IMR-90 (cell line): Measurements from ENCODE around the gene CLEC16A. TPM values are rescaled to one million over a fixed set of nuclear protein-coding genes. Genes with fewer than 3 reads are reported as not detected.

ENCODE experiments used
- ATAC-seq: fragments of 200-7000 bp; cut with Tn5 transposase; 2 replicates; pipeline ENCODE4 v1.9.1; 2020; ENCODE audit warnings: low read depth, mild to moderate bottlenecking, moderate library complexity
- BruUV-seq: library from RNA; stranded (reverse); fragments of 400-500 nt; replicated peaks from 2 replicates; lab custom pipeline; 2021; lab: Mats Ljungman, UMichigan
- CTCF ChIA-PET: fragments of 300-600 bp; formaldehyde crosslinking; extraction: SDS; loops from one replicate; lab custom pipeline; 2021; ENCODE audit warnings: antibody characterized with exemption; lab: Yijun Ruan, JAX
- POLR2A ChIA-PET: fragments of 300-600 bp; sonication (Branson Sonifier 250); formaldehyde crosslinking; loops from one replicate; lab custom pipeline; 2022; ENCODE audit warnings: antibody characterized with exemption; ENCODE audit not compliant: unreplicated experiment; lab: Charles Lee
- DNase-seq: peaks from one replicate; pipeline ENCODE4 v3.0.0; 2013
- H2AFZ ChIP-seq: replicated peaks from 2 replicates; pipeline ENCODE3; 2013; ENCODE audit warnings: low read length, mild to moderate bottlenecking; ENCODE audit not compliant: poor library complexity
- H2AK5ac ChIP-seq: 2 replicates; pipeline ENCODE4 v1.6.1; 2013; ENCODE audit warnings: low read depth, low read length, inconsistent platforms
- H2AK9ac ChIP-seq: replicated peaks from 2 replicates; pipeline ENCODE3; 2013; ENCODE audit warnings: mild to moderate bottlenecking, low read depth, low read length, moderate library complexity; ENCODE audit not compliant: poor library complexity
- H2BK120ac ChIP-seq: 2 replicates; pipeline ENCODE4 v1.6.1; 2013; ENCODE audit warnings: low read depth, low read length, inconsistent platforms
- H2BK15ac ChIP-seq: 3 replicates; pipeline ENCODE4 v1.6.1; 2013; ENCODE audit warnings: low read depth, low read length, inconsistent platforms
- H2BK20ac ChIP-seq: 2 replicates; pipeline ENCODE4 v1.6.1; 2013; ENCODE audit warnings: low read depth, mild to moderate bottlenecking, inconsistent platforms, low read length, moderate library complexity
- H2BK5ac ChIP-seq: 2 replicates; pipeline ENCODE4 v1.6.1; 2013; ENCODE audit warnings: mild to moderate bottlenecking, low read depth, low read length, inconsistent platforms; ENCODE audit not compliant: poor library complexity, severe bottlenecking
- H3K14ac ChIP-seq: replicated peaks from 2 replicates; pipeline ENCODE4 v1.6.1; 2013; ENCODE audit warnings: low read depth, low read length, inconsistent platforms
- H3K18ac ChIP-seq: 2 replicates; pipeline ENCODE4 v1.6.1; 2013; ENCODE audit warnings: low read depth, low read length, control low read depth
- H3K23ac ChIP-seq: 2 replicates; pipeline ENCODE4 v1.6.1; 2013; ENCODE audit warnings: low read depth, low read length, inconsistent platforms
- H3K27ac ChIP-seq: 2 replicates; pipeline ENCODE4 v1.5.1; 2013; ENCODE audit warnings: mild to moderate bottlenecking, control low read depth, low read length; ENCODE audit not compliant: insufficient read depth
- H3K27me3 ChIP-seq: 2 replicates; pipeline ENCODE4 v1.6.1; 2013; ENCODE audit warnings: low read length; ENCODE audit not compliant: control insufficient read depth, insufficient read depth
- H3K36me3 ChIP-seq: 2 replicates; pipeline ENCODE4 v1.6.1; 2013; ENCODE audit warnings: low read length, mixed read lengths; ENCODE audit not compliant: control insufficient read depth, insufficient read depth
- H3K4ac ChIP-seq: 2 replicates; pipeline ENCODE4 v1.6.1; 2013; ENCODE audit warnings: low read depth, low read length, inconsistent platforms
- H3K4me1 ChIP-seq: 2 replicates; pipeline ENCODE4 v1.6.1; 2013; ENCODE audit warnings: low read length, mixed read lengths; ENCODE audit not compliant: control insufficient read depth, insufficient read depth
- H3K4me2 ChIP-seq: 2 replicates; pipeline ENCODE4 v1.6.1; 2013; ENCODE audit warnings: low read depth, mild to moderate bottlenecking, control low read depth, low read length, moderate library complexity
- H3K4me3 ChIP-seq: 2 replicates; pipeline ENCODE4 v1.5.1; 2013; ENCODE audit warnings: low read depth, mild to moderate bottlenecking, control low read depth, low read length, moderate library complexity; ENCODE audit not compliant: insufficient read depth
- H3K56ac ChIP-seq: 2 replicates; pipeline ENCODE4 v1.6.1; 2013; ENCODE audit warnings: low read length, inconsistent platforms; ENCODE audit not compliant: insufficient read depth; ENCODE audit errors: extremely low read depth
- H3K79me1 ChIP-seq, 2 experiments: 2 replicates each; pipeline ENCODE4 v1.6.1; 2013; ENCODE audit warnings: low read length in 2 of 2, inconsistent platforms in 1 of 2, low read depth in 1 of 2
- H3K9ac ChIP-seq: 2 replicates; pipeline ENCODE4 v1.6.1; 2013; ENCODE audit warnings: low read depth, low read length, control low read depth
- H3K9me1 ChIP-seq: 2 replicates; pipeline ENCODE4 v1.6.1; 2013; ENCODE audit warnings: low read length, inconsistent platforms; ENCODE audit not compliant: insufficient read depth
- H3K9me3 ChIP-seq: 2 replicates; pipeline ENCODE4 v1.6.1; 2013; ENCODE audit warnings: low read length; ENCODE audit not compliant: control insufficient read depth, insufficient read depth
- H4K20me1 ChIP-seq: 2 replicates; pipeline ENCODE4 v1.6.1; 2013; ENCODE audit warnings: low read length, inconsistent platforms; ENCODE audit not compliant: insufficient read depth
- H4K5ac ChIP-seq: 2 replicates; pipeline ENCODE4 v1.6.1; 2013; ENCODE audit warnings: mild to moderate bottlenecking, low read depth, low read length, control low read depth
- H4K8ac ChIP-seq, 2 experiments: 2 replicates each; pipeline ENCODE4 v1.6.1; 2013; ENCODE audit warnings: low read depth in 2 of 2, low read length in 2 of 2, control low read depth in 1 of 2, inconsistent platforms in 1 of 2
- H4K91ac ChIP-seq: 2 replicates; pipeline ENCODE4 v1.6.1; 2013; ENCODE audit warnings: low read depth, low read length, inconsistent platforms; ENCODE audit not compliant: insufficient read depth
- BHLHE40 ChIP-seq: fragments of 150-350 bp; IDR thresholded peaks from 2 replicates; pipeline ENCODE4 v1.6.1; 2016; ENCODE audit warnings: mild to moderate bottlenecking, low read depth, low read length
- CEBPB ChIP-seq: IDR thresholded peaks from 2 replicates; pipeline ENCODE4 v1.6.1; 2012; ENCODE audit warnings: low read depth, low read length, improper control_type of control experiment
- FOS ChIP-seq: fragments of 150-350 bp; IDR thresholded peaks from 2 replicates; pipeline ENCODE4 v1.6.1; 2016; ENCODE audit warnings: low read depth, low read length
- MAFK ChIP-seq: IDR thresholded peaks from 2 replicates; pipeline ENCODE4 v1.6.1; 2012; ENCODE audit warnings: low read depth, low read length, improper control_type of control experiment
- MAZ ChIP-seq: IDR thresholded peaks from 2 replicates; pipeline ENCODE4 v1.6.1; 2012; ENCODE audit warnings: low read depth, mild to moderate bottlenecking, low read length, improper control_type of control experiment, moderate library complexity, borderline replicate concordance
- NFE2L2 ChIP-seq: fragments of 150-350 bp; IDR thresholded peaks from 2 replicates; pipeline ENCODE4 v1.6.1; 2016; ENCODE audit warnings: low read depth, mild to moderate bottlenecking, low read length
- POLR2A ChIP-seq: IDR thresholded peaks from 2 replicates; pipeline ENCODE4 v1.6.1; 2012; ENCODE audit warnings: mild to moderate bottlenecking, low read depth, low read length
- RAD21 ChIP-seq: IDR thresholded peaks from 2 replicates; pipeline ENCODE4 v1.6.1; 2012; ENCODE audit warnings: low read length, improper control_type of control experiment
- RCOR1 ChIP-seq: IDR thresholded peaks from 2 replicates; pipeline ENCODE4 v1.6.1; 2012; ENCODE audit warnings: mild to moderate bottlenecking, low read length, improper control_type of control experiment; ENCODE audit not compliant: insufficient replicate concordance
- RFX5 ChIP-seq: IDR thresholded peaks from 2 replicates; pipeline ENCODE4 v1.8.0; 2012; ENCODE audit warnings: low read depth, mild to moderate bottlenecking, low read length, moderate library complexity
- SMC3 ChIP-seq: fragments of 150-350 bp; IDR thresholded peaks from 2 replicates; pipeline ENCODE4 v1.6.1; 2016; ENCODE audit warnings: low read depth, mild to moderate bottlenecking, antibody characterized with exemption, low read length, moderate library complexity
- USF2 ChIP-seq: fragments of 150-350 bp; IDR thresholded peaks from 2 replicates; pipeline ENCODE4 v1.6.1; 2017; ENCODE audit warnings: mild to moderate bottlenecking, antibody characterized with exemption, low read length, low read depth
- whole genome bisulfite sequencing, 2 experiments: methylation state at CpG; one replicate each; pipeline versions ENCODE4 v1.1.5 to v1.1.7; 2013; ENCODE audit warnings: missing lambda C conversion rate in 2 of 2; ENCODE audit not compliant: insufficient read length in 1 of 2; ENCODE audit errors: extremely low coverage in 2 of 2; 5-methylcytosine and 5-hydroxymethylcytosine counted together
- dilution Hi-C: fragments of 300-500 bp; cut with HindIII; formaldehyde crosslinking; loops from one replicate; pipeline ENCODE4 v1.14.3; 2018; ENCODE audit warnings: low sequenced_read_pairs; ENCODE audit not compliant: unreplicated experiment
- in situ Hi-C: fragments of 300-500 bp; cut with MboI; formaldehyde crosslinking; loops from 3 replicates; pipeline ENCODE4 v1.14.3; 2019; ENCODE audit warnings: low sequenced_read_pairs, inconsistent platforms, mixed read lengths
- intact Hi-C: fragments of 100-400 bp; cut with micrococcal nuclease; formaldehyde crosslinking; loops from 2 replicates; pipeline ENCODE4 v1.10.0; 2022
- polyA plus RNA-seq, 3 experiments: library from polyadenylated mRNA; depleted of rRNA; stranded (reverse); fragments of >200 nt; gene quantifications; 2 replicates each; pipeline ENCODE4 v1.2.3, GENCODE V29; 2012; ENCODE audit warnings: low replicate concordance in 1 of 3
- total RNA-seq: library from RNA; depleted of rRNA; stranded (reverse); fragments of >200 nt; gene quantifications from 2 replicates; pipeline ENCODE4 v1.2.3, GENCODE V29; 2012
- TF ChIP-seq, protein P1 (sequence below): fragments of 150-350 bp; IDR thresholded peaks from 2 replicates; pipeline ENCODE4 v1.6.1; 2016; ENCODE audit warnings: low read depth, mild to moderate bottlenecking, low read length, moderate library complexity, borderline replicate concordance
- TF ChIP-seq, protein P2 (sequence below): conservative IDR thresholded peaks from 2 replicates; pipeline ENCODE4 v1.5.1; 2012; ENCODE audit warnings: mild to moderate bottlenecking, low read depth, low read length, improper control_type of control experiment

The CLEC16A gene
- total and polyA plus RNA-seq, 2 of the 4 experiments (the other 2 are of a cell fraction) = 15.9 to 16.5 TPM

GRCh38 chr16:10938321-10938720 lies 6.0 kb upstream of the CLEC16A start:
- no peak overlapping the region for H2AK9ac ChIP-seq
- H2BK15ac ChIP-seq = no peak overlapping the region
- TF ChIP-seq POLR2A (no peak), MAZ (no peak), CEBPB (no peak), SMC3 (no peak), NFE2L2 (no peak), MAFK (no peak), RFX5 (no peak), BHLHE40 (no peak), RCOR1 (no peak), USF2 (no peak), RAD21 (no peak), FOS (no peak)
- TF ChIP-seq, protein P1, sequence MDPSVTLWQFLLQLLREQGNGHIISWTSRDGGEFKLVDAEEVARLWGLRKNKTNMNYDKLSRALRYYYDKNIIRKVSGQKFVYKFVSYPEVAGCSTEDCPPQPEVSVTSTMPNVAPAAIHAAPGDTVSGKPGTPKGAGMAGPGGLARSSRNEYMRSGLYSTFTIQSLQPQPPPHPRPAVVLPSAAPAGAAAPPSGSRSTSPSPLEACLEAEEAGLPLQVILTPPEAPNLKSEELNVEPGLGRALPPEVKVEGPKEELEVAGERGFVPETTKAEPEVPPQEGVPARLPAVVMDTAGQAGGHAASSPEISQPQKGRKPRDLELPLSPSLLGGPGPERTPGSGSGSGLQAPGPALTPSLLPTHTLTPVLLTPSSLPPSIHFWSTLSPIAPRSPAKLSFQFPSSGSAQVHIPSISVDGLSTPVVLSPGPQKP = no peak
- TF ChIP-seq, protein P2, sequence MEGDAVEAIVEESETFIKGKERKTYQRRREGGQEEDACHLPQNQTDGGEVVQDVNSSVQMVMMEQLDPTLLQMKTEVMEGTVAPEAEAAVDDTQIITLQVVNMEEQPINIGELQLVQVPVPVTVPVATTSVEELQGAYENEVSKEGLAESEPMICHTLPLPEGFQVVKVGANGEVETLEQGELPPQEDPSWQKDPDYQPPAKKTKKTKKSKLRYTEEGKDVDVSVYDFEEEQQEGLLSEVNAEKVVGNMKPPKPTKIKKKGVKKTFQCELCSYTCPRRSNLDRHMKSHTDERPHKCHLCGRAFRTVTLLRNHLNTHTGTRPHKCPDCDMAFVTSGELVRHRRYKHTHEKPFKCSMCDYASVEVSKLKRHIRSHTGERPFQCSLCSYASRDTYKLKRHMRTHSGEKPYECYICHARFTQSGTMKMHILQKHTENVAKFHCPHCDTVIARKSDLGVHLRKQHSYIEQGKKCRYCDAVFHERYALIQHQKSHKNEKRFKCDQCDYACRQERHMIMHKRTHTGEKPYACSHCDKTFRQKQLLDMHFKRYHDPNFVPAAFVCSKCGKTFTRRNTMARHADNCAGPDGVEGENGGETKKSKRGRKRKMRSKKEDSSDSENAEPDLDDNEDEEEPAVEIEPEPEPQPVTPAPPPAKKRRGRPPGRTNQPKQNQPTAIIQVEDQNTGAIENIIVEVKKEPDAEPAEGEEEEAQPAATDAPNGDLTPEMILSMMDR = no peak
- no peak overlapping the region for H2BK20ac ChIP-seq
- ChIA-PET POLR2A (no interaction called here), CTCF (interaction anchor here (1.7 kb wide), 1 partner anchor 20 kb away, joined by 5 read pairs; no protein-coding TSS in a partner anchor)
- no peak overlapping the region for H3K18ac ChIP-seq
- no peak overlapping the region for H4K5ac ChIP-seq
- H4K91ac ChIP-seq = no peak overlapping the region
- no peak overlapping the region for H3K4me3 ChIP-seq
- dilution Hi-C loops (no loop called here), intact Hi-C loops (no loop called here), in situ Hi-C loops (loop anchor here (25.0 kb wide), 1 partner anchor 1826 kb away; no protein-coding TSS in a partner anchor)
- H3K27ac ChIP-seq = no peak overlapping the region
- H4K8ac ChIP-seq = no peak overlapping the region
- H3K14ac ChIP-seq = no peak overlapping the region
- ATAC-seq = no peak
- peaks cover 19% of the 10 kb centered on the region; the same call in 1 of the 2 replicates for H3K36me3 ChIP-seq
- no peak overlapping the region for H2BK5ac ChIP-seq
- H3K9me1 ChIP-seq = peaks cover 33% of the 10 kb centered on the region
- H3K4ac ChIP-seq = no peak overlapping the region
- H2BK120ac ChIP-seq = no peak overlapping the region
- no CpG with 5 or more reads among the region's 7 CpGs for WGBS, 2 experiments
- no peak overlapping the region for H2AFZ ChIP-seq
- no peaks in the 10 kb centered on the region for H3K27me3 ChIP-seq
- peaks cover 80% of the 10 kb centered on the region for H4K20me1 ChIP-seq
- BruUV-seq = no TSS peak
- H3K56ac ChIP-seq = no peak overlapping the region
- peaks cover 38 to 89% of the 10 kb centered on the region in 2 experiments for H3K79me1 ChIP-seq
- no peaks in the 10 kb centered on the region for H3K9me3 ChIP-seq
- DNase-seq = no peak
- H3K9ac ChIP-seq = no peak overlapping the region
- no peak overlapping the region for H3K4me2 ChIP-seq
- no peak overlapping the region for H2AK5ac ChIP-seq
- H3K4me1 ChIP-seq = peaks cover 22% of the 10 kb centered on the region
- H3K23ac ChIP-seq = no peak overlapping the region
